HG02981 (cell line): ENCODE data around the gene NRG2.

Experiments
- ATAC-seq: cut with Tn5 transposase; IDR thresholded peaks from one replicate; pipeline ENCODE4 v1.9.1; 2021; ENCODE audit warnings: mild to moderate bottlenecking, moderate library complexity; ENCODE audit not compliant: unreplicated experiment

The NRG2 gene

DNA sequence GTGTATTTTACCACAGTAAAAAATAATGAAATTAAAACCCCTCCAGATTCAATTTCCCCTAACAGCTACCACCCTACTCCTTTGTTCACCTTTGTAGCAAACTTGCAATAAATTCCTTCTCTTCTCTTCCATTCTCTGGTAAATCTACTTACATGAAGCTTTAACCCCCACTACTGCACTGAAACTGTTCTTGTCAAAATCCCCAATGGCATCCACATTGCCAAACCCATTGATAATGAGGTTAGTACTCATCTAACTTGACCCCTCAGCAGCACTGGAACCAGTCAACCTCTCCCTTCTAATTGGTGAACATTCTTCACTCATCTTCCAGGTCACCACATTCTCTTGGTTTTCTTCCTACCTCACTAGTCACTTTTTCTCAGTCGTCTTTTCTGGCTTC lies 29.6 kb downstream of the NRG2 start:
- no peak for ATAC-seq

DNA sequence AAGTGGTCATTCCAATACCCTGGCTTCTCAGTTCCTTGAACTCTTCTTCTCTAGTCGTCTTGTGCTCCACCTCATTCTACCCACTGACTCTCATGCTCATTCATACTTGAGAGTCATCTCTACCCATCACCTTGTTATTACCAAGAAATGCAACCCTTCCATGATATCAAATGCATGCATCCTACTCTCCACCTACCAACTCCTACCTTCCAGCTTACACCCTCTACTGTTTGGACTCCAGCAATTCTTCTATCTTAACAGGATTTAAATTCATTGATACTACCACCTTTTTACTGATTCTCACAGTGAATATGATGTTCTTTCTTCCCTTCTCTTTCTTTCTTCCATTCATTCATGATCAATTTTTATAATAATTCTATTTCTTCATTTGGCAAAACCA lies 30.7 kb downstream of the NRG2 start:
- ATAC-seq, result no peak

DNA sequence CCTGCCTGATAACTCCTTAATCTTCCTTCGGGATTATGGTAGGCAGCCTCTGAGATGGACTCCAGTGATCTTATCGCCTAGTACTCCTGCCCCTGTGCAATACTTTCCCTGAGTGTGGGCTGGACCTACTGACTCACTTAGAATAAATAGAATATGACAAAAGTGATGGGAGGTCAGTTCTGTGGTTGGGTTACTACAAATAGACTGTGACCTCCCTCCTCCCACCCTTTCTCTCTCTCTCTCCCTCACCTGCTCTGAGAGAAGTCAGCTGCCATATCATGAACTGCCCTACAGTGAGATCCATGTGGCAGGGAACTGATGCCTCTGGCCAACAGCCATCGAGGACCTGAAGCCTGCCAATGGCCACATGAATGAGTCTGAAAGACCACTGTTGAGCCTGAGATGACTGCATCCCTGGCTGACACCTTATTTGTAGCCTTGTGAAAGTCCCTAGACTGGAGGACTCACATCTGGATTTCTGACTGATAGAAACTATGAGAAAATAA lies 31.7 kb downstream of the NRG2 start:
- peak; percentile 81 for ATAC-seq

DNA sequence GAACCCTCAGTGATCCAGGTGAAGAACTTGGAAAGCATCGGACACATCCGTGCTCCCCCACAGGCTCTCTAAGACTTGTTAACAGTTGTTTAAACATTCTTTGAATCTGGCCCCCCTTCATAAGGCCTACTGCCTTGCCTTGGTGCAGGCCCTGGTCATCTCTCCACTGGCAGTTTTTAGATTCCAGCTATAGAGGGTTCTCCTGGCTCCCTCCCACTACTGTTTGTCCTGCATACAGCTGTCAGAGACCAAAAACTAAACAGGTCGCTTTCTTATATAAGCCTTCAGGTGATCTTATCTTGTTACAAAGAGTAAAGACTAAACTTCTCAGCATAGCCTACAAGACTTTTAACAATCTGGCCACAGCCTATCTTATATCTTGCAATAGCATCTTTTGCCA lies 32.3 kb downstream of the NRG2 start:
- no peak for ATAC-seq

DNA sequence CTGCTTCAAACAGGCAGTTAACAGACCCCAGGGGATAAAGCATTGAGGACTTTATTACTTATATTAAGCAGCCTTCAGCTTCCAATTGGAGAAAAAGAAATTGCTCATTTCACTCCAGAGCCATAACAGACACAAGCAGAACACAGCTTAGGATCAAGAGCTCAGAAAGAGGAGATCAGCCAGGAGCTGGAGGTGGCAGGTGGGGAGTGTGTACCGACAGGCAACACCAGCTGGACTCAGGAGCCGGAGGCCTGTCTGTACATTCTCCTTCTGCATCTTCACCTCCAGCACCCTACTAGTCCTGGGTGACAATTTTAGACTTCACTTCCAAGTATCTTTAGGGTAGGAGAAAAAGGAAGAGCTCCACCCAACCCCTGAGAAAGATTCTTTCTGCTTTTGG lies 35.8 kb downstream of the NRG2 start:
- no peak for ATAC-seq

DNA sequence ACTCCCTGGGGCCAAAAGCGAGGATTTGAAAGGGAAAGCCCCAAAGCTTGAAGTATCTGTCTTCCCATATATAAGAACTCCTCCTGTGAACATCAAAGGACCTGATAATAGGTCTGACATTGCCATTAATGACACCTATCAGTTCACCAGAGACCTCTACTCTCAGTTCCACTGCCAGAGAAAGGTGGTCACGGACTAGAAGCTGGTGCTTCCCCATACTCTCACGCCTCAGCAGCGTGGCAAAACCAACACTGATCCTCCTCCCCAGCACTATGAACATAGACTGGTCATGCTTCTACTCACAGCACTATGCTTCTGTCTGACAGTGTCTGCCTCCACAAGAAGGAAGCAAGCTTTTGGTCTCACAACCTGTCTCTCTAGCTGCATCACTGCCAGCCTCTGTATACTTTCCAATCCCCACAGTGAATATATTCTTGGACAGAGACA lies 37.9 kb downstream of the NRG2 start:
- ATAC-seq, result peak; percentile 95

DNA sequence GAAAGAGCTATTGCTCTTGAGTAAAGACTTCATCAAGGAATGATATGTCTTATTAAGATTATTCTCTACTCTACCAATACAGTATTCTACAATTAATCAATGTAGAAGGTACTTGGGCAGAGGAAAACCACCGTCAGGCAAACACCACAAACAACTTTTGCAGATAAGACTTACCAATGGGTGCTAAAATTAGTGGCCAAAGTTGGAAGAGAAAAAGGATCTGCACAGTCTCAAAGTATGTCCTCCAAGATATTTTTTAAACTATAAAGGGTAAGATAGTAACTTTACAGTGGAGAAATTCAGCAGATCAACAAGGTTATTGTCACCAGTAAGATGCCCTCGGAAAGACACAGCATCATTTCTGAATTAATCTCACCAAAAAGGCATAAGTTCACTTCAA lies 38.9 kb downstream of the NRG2 start:
- ATAC-seq, result no peak

DNA sequence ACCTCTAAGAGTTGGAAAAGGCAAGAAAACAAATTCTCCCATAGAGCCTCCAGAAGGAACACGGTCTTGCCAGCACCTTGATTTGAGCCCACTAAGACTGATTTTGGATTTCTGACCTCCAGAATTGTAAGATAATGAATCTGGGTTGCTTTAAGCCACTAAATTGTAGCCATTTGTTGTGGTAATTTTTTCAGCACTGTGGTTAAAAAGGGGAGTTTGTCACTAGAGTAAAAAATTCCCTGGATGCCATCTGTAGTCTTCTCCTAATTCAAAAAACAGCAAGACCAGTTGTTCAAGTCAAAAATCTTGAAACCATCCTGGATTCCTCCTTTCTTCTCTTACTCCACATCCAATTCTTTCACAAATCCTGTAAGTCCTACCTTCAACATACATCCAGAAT lies 39.6 kb downstream of the NRG2 start:
- ATAC-seq, result no peak

DNA sequence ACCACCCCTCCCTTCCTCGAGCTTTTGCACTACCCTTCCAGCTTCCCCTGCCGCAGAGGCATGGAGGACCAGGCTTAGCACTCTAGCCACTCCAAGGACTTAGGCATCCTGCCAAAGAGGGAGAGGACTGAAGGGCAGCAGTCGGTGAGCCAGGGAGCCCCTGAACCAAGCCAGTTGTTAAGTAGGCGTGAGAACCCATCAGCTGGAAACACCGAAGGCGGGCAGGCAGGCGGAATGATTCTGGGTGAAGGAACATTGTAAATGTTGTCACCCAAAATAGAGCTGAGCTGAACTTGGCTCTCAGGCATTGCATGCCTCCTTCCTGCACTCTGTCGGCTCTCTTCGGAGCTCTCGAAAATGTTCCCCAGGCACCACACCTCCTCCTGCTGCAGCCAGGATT lies 42.8 kb downstream of the NRG2 start:
- no peak for ATAC-seq

DNA sequence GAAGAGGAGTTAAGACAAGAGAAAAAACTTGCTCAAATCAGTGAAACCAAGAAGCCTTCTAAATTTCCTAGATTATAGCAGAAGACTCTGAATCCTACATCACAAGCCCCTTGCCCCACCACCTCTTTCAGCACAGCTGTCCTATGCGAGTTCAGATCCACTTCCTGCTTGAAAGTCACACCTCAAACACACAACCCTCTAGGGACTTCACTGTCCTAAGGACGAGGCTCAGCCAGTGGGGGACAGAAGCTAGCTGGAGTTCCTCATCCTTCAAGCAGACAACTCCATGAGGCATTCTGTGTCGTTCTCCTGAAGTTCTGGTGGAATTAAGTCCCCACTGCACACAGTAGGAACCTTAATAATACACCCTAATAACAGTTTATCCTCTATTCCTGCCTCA lies 44.3 kb downstream of the NRG2 start:
- no peak for ATAC-seq

DNA sequence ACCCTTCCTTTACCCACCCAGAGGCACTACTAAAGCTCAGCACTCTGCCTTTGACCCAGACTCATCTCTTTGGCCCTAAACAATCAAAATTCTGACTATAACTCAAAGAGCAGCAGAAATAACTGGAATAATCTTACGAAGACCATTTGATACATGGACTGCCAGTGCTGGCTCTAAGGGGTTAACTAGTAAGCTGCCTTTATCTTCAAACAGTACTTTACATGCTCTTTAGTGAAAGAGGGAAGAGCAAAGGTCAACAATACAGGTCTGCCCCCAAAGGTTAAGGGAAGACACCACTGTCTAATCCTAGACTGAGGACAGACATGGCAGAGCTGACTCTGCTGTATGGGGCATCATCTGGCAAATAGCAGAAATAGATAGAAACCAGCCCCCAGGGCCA lies 45.8 kb downstream of the NRG2 start:
- ATAC-seq, result no peak

DNA sequence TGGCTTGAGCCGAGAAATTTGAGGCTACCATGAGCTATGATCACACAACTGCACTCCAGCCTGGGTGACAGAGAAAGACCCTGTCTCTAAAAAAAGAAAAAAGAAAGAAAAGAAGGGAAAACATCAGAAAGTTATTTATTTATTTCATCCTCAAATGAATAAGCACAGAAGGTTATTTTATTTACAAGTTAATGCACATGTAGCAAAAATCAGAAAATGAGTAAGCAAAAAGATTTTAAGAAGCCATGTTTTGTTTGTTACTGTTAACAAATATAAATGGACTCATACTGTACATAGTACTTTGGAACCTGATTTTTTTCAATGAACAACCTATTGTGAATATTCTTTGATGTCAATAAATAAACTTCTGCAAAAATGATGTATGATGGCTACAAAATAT lies 47.2 kb downstream of the NRG2 start:
- no peak for ATAC-seq

DNA sequence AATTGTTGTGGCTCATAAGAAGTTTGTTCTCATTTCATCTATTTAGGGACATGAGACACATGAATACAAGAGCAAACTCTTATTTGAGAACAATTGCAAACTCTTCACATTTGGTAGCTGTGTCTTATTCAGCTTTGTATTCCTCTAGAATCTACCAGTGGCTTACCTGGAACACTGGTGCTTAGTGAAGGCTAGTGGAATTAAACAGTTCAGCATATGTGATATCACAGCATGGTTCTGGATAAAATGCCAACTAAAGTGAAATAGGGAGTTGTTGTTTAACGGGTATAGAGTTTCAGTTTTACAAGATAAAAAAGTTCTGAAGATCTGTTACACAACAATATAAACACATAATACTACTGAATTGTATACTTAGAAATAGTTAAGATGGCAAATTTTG lies 48.9 kb downstream of the NRG2 start:
- no peak for ATAC-seq

DNA sequence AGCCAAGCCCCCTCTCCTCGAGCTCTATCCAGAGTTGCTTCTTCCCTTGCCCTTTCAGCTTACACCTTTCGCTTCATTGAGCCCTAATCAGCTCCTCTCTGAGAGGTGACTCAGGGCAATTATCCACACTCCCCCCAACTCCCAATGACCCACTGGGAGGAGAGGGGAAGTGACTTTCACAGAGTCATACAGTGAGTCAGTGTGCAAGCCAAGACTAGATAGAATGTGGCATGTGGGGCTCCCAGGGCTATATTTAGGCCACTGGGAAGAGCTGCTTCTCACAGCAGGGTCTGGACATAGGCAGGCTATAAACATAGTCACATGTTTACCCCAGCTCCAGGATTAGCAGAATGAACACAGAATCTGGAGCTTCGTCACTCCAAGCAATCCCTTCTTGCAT lies 57.4 kb downstream of the NRG2 start:
- no peak for ATAC-seq

DNA sequence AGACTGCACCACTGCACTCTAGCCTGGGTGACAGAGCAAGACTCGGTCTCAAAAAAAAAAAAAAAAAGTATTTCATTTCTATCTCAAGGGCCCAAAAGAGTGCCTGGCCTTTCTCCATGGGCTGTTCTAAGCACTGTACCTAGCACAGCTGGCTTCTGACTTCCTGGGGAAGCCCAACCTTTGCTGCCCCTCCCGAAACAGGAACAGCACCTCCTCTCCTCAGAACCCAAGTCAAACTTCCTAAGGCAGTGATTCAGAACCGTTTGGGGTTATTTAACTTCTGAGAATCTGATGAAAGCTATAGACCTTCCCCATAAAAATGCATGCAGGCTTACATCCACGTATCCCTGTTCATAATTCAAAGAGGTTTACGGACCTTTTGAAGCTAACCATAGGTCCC lies 57.8 kb downstream of the NRG2 start:
- ATAC-seq, result no peak

DNA sequence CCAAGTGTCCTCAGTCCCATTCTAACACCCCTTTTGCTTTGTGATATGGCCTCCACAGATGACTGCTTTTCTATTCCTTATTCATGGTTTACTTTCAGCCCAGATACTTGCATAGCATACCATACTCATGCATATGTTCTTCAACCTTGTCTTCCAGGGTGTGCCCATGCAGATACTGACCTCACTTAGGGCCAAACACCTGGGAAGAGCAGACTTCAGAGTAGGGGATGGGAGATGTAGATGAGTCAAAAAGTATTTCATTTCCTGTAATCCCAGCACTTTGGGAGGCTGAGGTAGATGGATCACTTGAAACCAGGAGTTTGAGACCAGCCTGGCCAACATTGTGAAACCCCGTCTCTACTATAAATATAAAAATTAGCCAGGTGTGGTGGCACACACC lies 58.3 kb downstream of the NRG2 start:
- no peak for ATAC-seq

DNA sequence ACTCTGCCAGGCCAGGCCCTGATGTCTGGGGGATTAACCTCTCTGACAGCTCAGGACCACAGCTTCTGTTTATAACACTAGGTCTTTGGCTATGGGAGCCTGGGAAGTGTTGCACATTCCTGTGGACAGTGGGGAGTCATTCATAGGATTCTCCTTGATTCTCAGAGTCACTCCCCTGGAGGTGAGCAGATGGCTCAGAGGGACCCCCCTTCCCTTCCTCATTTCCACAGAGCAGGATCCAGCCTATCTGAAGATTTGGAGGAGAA lies 60.2 kb downstream of the NRG2 start:
- no peak for ATAC-seq

DNA sequence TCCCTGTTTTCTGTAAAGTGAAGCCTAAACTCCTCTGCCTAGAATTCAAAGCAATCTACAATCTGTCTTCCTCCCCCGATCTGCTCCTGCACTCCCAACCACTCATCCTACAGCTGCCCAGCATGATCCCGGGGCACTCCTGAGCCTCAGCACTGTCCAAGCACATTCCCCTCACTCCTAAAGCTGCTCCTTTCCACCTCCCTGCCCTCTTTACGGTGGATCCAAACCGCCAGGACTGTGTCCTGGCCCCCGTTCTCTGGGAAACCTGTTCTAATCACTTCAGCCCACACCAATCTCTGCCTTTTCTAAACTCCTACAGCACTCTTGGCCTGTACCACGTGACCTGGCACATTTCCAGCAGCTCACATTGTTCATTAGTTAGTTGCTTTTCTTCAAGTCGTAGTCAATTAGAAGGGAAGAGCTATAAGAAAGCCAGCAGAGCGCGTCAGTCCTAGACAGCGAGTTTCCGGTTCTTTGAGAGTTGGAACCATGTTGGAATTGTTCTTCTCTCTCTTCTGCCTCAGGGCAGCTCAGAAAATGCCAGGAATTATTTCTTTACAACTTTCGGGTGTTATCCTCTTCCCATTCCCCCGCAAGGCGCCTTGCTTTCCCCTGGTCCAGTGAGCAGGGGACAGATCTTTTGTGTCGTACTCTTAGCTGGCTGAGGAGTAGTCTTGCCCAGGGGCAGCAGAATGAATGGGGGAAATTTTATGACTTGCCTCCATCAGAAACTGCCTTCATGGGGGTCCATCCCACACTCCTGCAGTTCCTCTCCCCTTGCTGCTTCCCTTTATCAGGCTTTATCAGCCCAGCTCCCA lies 60.7 kb downstream of the NRG2 start:
- ATAC-seq, result no peak

DNA sequence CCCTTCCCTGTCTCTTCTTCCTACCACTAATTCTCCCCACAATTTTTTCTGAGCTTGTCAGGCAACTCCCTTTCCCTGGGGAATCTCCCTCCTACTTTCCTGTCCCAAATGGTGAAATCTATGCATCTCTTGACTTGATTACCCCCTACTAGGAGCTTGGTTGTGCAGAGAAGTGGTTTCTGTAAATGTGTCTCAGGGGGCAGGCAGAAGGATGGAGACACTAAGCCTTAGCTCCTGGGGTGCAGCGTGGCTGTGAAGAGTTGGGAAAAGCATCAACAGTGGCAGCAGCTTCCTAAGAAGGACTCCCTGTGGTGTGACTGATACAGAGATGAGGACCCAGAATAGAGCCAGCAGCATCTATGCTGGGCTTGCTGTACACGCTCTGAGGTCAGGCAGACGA lies 62.3 kb downstream of the NRG2 start:
- ATAC-seq, result no peak

DNA sequence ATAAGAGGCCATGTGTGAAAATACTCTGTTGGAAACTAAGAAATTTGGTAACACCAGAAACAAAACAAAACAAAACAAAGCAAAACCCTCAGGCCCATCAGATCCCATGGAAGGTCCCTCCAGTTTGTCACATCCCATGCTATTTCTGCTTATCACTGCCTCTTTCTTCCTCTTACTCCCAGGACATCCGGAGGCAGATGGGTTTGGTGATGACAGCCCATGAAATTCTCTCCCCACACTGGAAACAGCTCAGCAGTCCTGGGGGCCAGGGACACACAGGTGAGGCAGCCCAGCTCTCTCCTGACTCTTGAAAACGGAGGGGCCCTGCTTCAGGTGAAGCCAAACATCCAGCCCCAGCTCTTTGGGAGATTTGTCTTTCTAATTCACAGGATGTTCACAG lies 63.2 kb downstream of the NRG2 start:
- no peak for ATAC-seq

DNA sequence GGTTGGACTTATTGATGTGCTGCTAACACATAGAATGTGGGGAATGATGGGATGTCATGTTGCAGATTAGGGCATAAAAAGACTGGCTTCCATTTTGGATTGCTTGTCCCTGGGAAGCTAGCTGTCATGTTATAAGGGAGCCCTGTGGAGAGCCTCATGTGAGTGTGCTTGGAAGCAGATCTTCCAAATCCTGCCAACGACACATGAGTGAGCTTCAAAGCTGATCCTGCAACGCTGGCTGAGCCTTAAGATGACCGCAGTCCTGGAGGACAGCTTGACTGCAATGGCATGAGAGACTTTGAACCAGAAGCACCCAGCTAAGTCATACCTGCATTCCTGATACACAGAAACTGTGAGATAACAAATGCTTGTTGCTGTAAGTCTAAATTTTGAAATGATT lies 63.6 kb downstream of the NRG2 start:
- no peak for ATAC-seq

DNA sequence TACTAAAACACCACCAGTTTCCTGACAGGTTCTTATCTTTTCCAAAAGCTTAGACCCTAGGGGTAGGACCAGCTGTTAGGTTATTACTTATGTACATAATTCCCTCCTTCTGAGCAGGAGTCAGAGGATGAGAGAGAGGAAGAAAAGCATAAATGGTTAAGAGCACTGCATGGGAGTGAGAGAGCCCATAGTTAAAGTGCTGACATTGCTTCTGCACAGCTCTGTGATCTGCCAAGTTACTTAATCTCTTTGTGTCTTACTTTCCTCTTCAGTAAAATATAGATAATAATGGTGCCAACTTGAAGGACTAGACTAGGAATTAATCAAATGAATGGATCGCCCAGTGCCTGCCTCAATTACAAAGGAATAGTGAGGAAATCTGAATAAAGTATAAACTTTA lies 66.4 kb downstream of the NRG2 start:
- ATAC-seq, result no peak

DNA sequence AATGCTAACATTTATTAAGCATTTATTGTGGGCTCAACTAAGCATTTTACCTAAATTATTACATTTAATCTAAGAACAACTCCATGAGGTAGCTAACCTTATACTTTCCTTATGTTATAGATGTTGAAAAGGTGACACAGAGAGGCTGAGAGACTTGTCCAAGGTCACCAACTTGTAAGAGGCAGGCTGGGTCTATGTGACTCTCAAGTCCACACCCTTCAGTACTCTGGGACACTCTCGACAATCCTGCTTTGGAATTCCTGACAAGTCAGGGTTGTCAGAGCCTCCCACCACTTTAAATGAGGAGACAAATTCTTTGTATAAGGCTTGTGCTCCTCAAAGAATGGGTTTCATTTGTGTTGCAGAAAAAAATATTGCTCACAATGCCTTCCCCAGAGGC lies 67.2 kb downstream of the NRG2 start:
- ATAC-seq, result no peak
